Measurements from ENCODE around the gene SIRT7. TPM values are rescaled to one million over a fixed set of nuclear protein-coding genes. Genes with fewer than 3 reads are reported as not detected.

Gene SIRT7
- total and polyA plus RNA-seq, 8 donors, result 11.6 to 37.9 (median 13.2) TPM

- TF ChIP-seq CTCF (IDR thresholded peaks at IDR 0.05), result no peak
- Histone ChIP-seq H3K27ac (no peak overlapping the region), H3K36me3 (peaks cover 0 to 73% of the 10 kb centered on the region in 2 donors), H3K4me3 (no peak overlapping the region), H3K9me3 (no peaks in the 10 kb centered on the region), H3K4me1 (peaks cover 7 to 26% of the 10 kb centered on the region in 2 donors), H3K27me3 (peaks cover 0 to 23% of the 10 kb centered on the region in 2 donors)
- DNase-seq (peak in 1 of 4 donors; percentile 58), ATAC-seq (no peak)
- intact Hi-C loops (cut with DNase I), result no loop called here
These were observed 13.2 kb downstream of the SIRT7 start for GRCh38 chr17:81904600-81905423.

GRCh38 chr17:81903896-81904599 lies 13.9 kb downstream of the SIRT7 start:
- DNase-seq (peak in 1 of 4 donors; percentile 67), ATAC-seq (no peak)
- H3K9me3 ChIP-seq, result no peaks in the 10 kb centered on the region
- no peak overlapping the region for H3K4me3 ChIP-seq
- H3K4me1 ChIP-seq, result peaks cover 7 to 18% of the 10 kb centered on the region in 2 donors
- no peak overlapping the region for H3K27ac ChIP-seq
- H3K27me3 ChIP-seq, result peaks cover 0 to 23% of the 10 kb centered on the region in 2 donors
- intact Hi-C loops (cut with DNase I), result no loop called here
- peaks cover 0 to 77% of the 10 kb centered on the region in 2 donors for H3K36me3 ChIP-seq
- no peak for TF ChIP-seq CTCF (IDR thresholded peaks at IDR 0.05)

- intact Hi-C loops (cut with DNase I), result no loop called here
- no peak for ATAC-seq
These were observed 14.6 kb downstream of the SIRT7 start for GRCh38 chr17:81903415-81903831.

GRCh38 chr17:81902653-81903414 lies 15.1 kb downstream of the SIRT7 start:
- no peaks in the 10 kb centered on the region for H3K9me3 ChIP-seq
- peak; percentile 40 for ATAC-seq
- peaks cover 7 to 14% of the 10 kb centered on the region in 2 donors for H3K4me1 ChIP-seq
- H3K4me3 ChIP-seq, result peak overlapping the region; percentile 9 to 16
- no peak overlapping the region for H3K27ac ChIP-seq
- H3K27me3 ChIP-seq, result peaks cover 0 to 23% of the 10 kb centered on the region in 2 donors
- TF ChIP-seq CTCF (IDR thresholded peaks at IDR 0.05), result no peak
- peak in 1 of 4 donors; percentile 75 for DNase-seq
- H3K36me3 ChIP-seq, result peaks cover 0 to 77% of the 10 kb centered on the region in 2 donors
- intact Hi-C loops (cut with DNase I), result no loop called here

More at GRCh38 chr17:81903415-81903831, 14.6 kb downstream of the SIRT7 start:
- Histone ChIP-seq H3K27ac (no peak overlapping the region), H3K9me3 (no peaks in the 10 kb centered on the region), H3K36me3 (peaks cover 0 to 77% of the 10 kb centered on the region in 2 donors), H3K4me3 (no peak overlapping the region), H3K4me1 (peaks cover 7 to 14% of the 10 kb centered on the region in 2 donors), H3K27me3 (peaks cover 0 to 23% of the 10 kb centered on the region in 2 donors)
- DNase-seq, result no peak
- no peak for TF ChIP-seq CTCF (IDR thresholded peaks at IDR 0.05)

All from left lung (tissue), 10 donors.